Measurements from ENCODE around the gene SAAL1. TPM values are rescaled to one million over a fixed set of nuclear protein-coding genes. Genes with fewer than 3 reads are reported as not detected.

The SAAL1 gene
- total RNA-seq, 1 experiment from 2014 or later: 43.5 TPM

GRCh38 chr11:18151581-18151980, 45.7 kb upstream of the SAAL1 start:
- peak overlapping the region in 1 of 3 experiments; percentile 88; a peak in 2 of 7 replicates for H3K27ac Mint-ChIP-seq
- H2AFZ ChIP-seq (ENCODE audit: low read length): no peak overlapping the region

More at GRCh38 chr11:18151581-18151980, 45.7 kb upstream of the SAAL1 start:
- no peaks in the 10 kb centered on the region; the same call in 1 of the 2 replicates for H3K4me1 ChIP-seq (ENCODE audit: insufficient read depth, low read length)
- H3K27me3 Mint-ChIP-seq (ENCODE audit: low read depth): peaks cover 3% of the 10 kb centered on the region; the same call in 1 of the 2 replicates
- no peak overlapping the region for H2BK5ac ChIP-seq (ENCODE audit: insufficient read length, low read length)
- no peaks in the 10 kb centered on the region for H3K23me2 ChIP-seq (ENCODE audit: insufficient read length, low read depth, low read length, poor library complexity, severe bottlenecking)
- H4K91ac ChIP-seq (ENCODE audit: insufficient read length, low read depth, low read length): no peak overlapping the region
- H3K56ac ChIP-seq (ENCODE audit: insufficient read length, low read depth, low read length): no peak overlapping the region
- H3K79me2 ChIP-seq (ENCODE audit: insufficient read depth, low read length): no peaks in the 10 kb centered on the region
- H3K36me3 Mint-ChIP-seq (ENCODE audit: insufficient read depth in 1 of 3, low read depth in 3 of 3): peaks cover 0 to under 1% (median 0%) of the 10 kb centered on the region in 3 experiments; a peak in 2 of 7 replicates
- WGBS (ENCODE audit: extremely low coverage, insufficient read length, low lambda C conversion rate): no CpG with 5 or more reads among the region's 3 CpGs
- H3K9me3 Mint-ChIP-seq: peaks cover 2 to 4% of the 10 kb centered on the region in 2 experiments
- DNase-seq: no peak
- no peak overlapping the region for H3K4me2 ChIP-seq (ENCODE audit: insufficient read depth, insufficient read length, low read length)
- H3K18ac ChIP-seq (ENCODE audit: insufficient read length, low read depth, low read length): no peak overlapping the region
- H3K4me1 Mint-ChIP-seq: peaks cover 11 to 20% of the 10 kb centered on the region in 2 experiments
- no peak overlapping the region for H2BK120ac ChIP-seq (ENCODE audit: low read depth, low read length, poor library complexity, severe bottlenecking)
- no peak overlapping the region for H3T11ph ChIP-seq (ENCODE audit: low read length)
- no peak overlapping the region for H3K27ac ChIP-seq (ENCODE audit: insufficient read length, low read depth, low read length)
- no peak overlapping the region for H3K23ac ChIP-seq (ENCODE audit: insufficient read length, low read depth, low read length)
- H3K4me3 Mint-ChIP-seq: no peak overlapping the region; a peak in 1 of 5 replicates
- no peak overlapping the region for H4K5ac ChIP-seq (ENCODE audit: insufficient read length, low read depth, low read length)
- H2AK5ac ChIP-seq (ENCODE audit: insufficient read length, low read length): no peak overlapping the region
- H3K79me1 ChIP-seq (ENCODE audit: insufficient read depth, low read depth, low read length, poor library complexity, severe bottlenecking): no peaks in the 10 kb centered on the region
- no peak for TF ChIP-seq CTCF (conservative IDR thresholded peaks at IDR 0.05)
- no peaks in the 10 kb centered on the region for H3K27me3 ChIP-seq (ENCODE audit: insufficient read depth, low read length)
- H3K9ac ChIP-seq (ENCODE audit: extremely low read depth, insufficient read length, low read length): no peak overlapping the region
- H2BK12ac ChIP-seq (ENCODE audit: insufficient read length, low read depth, low read length): no peak overlapping the region
- no peak overlapping the region for H4K8ac ChIP-seq (replicated peaks; ENCODE audit: insufficient read length, low read depth, low read length)
- H2BK15ac ChIP-seq (ENCODE audit: low read depth, low read length): no peak overlapping the region
- H3K9me3 ChIP-seq (ENCODE audit: control insufficient read depth, low read depth, low read length): no peaks in the 10 kb centered on the region
- no peak overlapping the region for H3K4ac ChIP-seq (ENCODE audit: low read depth, low read length)
- H2BK20ac ChIP-seq (ENCODE audit: low read depth, low read length, poor library complexity, severe bottlenecking): no peak overlapping the region
- no peak overlapping the region for H3K14ac ChIP-seq (ENCODE audit: insufficient read depth, low read length)
- no peaks in the 10 kb centered on the region for H4K20me1 ChIP-seq (ENCODE audit: control insufficient read depth, insufficient read depth, insufficient read length)

All from H9 (cell line).